ENCODE results near the gene TRAF6.
"Not testable (repeated sequence)": the region's sequence is repeated elsewhere in the genome, so short reads cannot be mapped to it uniquely, and the experiment has no call there.

The TRAF6 gene

DNA sequence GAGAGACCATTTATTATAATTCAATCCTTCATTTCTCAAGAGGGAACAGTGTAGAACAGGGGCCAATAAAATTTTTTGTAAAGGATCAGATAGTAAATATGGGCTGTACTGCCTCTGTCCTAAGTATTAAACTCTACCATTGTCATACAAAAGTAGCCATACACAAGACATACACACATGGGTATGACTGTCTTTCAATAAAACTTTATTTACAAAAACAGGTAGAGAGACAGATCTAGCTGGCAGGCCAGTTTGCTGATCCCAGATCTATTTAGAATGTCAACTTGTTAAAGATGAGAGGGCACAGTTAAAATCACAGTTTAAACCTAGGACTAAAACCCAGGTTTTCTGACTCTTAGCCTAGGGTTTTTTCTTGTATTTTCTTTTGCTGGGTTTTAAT lies 16.7 kb downstream of the TRAF6 start:
- no peak for DNase-seq (ENCODE audit: low read depth in 1 of 2, low spot score in 1 of 2)

DNA sequence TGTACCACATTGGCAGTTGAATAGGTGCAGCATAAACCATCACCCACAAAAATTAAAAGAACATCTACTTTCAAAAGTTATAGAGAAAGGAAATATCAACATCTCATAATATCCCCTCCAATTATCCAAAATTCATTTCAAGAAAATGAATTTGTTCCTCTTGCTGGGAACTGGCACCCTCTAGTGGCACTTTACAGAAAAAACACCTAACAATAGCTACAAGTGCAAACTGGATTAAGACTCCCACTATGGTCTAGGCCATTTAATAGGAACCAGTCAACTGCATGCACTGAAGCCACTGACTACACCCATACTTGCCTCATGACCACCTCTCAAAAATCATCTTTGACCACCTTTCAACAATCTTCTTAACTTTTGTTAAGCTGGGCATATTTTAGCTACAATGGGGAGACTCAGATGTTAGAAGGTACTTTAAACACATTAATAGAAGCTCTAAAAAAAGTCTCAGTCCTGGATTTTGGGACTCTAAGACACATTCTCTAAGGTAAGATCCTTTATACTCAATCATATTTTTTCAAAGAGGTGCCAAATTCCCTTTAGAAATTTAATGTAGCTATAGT lies 17.3 kb downstream of the TRAF6 start:
- DNase-seq (ENCODE audit: low read depth in 1 of 2, low spot score in 1 of 2): no peak

- DNase-seq (ENCODE audit: low read depth in 1 of 2, low spot score in 1 of 2): no peak
Observed at GRCh38 chr11:36490026-36490806, 19.9 kb downstream of the TRAF6 start.

DNA sequence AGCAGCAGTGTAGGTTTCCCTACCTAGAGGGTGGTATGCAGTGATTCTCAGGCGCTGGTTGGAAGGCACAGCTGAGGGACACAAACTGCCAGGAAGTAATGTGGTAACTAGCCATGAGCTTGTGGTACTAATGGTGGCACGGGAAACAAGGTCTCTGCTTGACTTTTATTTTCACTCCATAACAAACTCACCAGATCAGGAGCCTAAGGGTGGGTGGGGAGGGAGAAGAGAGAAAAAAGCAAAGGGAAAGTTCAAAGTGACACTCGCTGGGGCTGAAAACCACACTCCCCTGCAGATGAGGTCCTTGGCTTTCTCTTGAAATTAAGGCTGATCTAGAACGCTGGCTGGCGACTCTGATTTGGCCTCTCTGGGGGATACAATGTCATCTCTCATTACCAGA lies 22.0 kb downstream of the TRAF6 start:
- no peak for DNase-seq (ENCODE audit: low read depth in 1 of 2, low spot score in 1 of 2)

- DNase-seq (ENCODE audit: low read depth in 1 of 2, low spot score in 1 of 2): no peak
Observed at GRCh38 chr11:36487619-36488018, 22.5 kb downstream of the TRAF6 start.

DNA sequence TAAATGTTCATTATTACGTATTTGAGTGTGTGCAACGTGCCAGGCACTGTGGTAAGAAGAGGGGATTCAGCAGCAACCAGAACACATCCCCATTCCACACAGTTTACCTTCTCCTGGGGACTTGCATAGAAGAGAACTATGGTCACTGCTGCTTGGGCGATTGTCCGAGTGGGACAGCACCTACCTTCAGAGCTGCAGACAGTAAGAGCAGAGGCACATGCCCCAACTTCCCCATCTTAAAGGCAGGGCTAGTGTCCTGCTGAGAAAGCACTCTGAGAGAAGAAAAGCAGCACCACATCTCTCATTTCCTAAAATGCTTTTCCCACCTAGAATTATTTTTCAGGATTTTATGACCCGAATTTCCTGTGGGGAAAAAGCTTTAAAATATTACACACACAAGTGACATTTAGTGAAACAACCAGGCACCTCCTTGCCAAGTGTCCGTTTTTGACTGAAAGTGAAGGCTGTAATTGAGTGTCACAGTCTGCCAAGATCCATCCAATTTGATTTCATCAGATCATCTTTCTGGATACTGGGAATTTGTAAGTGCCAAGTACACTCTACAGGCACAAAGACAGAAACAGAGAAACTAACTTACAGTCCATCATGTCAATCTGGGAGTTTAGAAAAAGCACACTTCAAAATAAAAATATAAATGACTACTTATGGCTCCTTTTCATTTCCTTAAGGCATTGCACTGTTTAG lies 24.6 kb downstream of the TRAF6 start:
- no peak for DNase-seq (ENCODE audit: low read depth in 1 of 2, low spot score in 1 of 2)

DNA sequence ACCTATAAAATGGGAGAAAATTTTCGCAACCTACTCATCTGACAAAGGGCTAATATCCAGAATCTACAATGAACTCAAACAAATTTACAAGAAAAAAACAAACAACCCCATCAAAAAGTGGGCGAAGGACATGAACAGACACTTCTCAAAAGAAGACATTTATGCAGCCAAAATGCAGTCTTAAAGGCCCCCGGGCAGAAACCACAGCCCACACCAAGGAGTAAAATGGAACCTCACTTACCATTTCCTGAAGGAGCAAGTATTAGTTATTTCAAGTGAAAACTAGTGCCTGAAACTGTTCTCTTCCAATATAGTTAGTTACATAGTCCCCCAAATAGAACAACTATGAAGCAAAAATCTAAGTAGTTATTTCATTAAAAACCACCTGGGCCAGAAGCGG lies 27.0 kb downstream of the TRAF6 start:
- DNase-seq (ENCODE audit: low read depth in 1 of 2, low spot score in 1 of 2): not testable (repeated sequence)

DNA sequence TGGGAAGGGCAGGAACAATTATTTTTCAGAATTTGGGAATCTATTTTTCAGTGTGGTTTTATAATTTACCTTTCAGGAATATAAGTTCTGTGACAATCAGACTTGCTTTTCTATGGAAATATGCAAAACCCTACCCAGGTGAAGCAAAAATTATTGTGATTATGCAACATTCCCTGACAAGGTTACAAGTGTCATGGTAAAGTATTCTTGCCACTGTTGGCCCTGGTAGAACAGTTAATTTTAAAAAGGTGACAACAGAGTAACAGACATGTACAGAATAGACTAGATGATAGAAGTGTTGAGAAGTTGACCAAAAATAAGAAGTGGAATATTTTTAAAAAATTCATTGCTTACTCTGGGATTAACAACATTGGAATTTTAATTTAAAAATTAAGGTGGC lies 29.2 kb downstream of the TRAF6 start:
- DNase-seq (ENCODE audit: low read depth in 1 of 2, low spot score in 1 of 2): no peak

GRCh38 chr11:36478700-36479329 lies 31.3 kb downstream of the TRAF6 start:
- DNase-seq (ENCODE audit: low read depth in 1 of 2, low spot score in 1 of 2): no peak

- DNase-seq (ENCODE audit: low read depth in 1 of 2, low spot score in 1 of 2): no peak
Observed at GRCh38 chr11:36475192-36475591, 34.9 kb downstream of the TRAF6 start.

DNA sequence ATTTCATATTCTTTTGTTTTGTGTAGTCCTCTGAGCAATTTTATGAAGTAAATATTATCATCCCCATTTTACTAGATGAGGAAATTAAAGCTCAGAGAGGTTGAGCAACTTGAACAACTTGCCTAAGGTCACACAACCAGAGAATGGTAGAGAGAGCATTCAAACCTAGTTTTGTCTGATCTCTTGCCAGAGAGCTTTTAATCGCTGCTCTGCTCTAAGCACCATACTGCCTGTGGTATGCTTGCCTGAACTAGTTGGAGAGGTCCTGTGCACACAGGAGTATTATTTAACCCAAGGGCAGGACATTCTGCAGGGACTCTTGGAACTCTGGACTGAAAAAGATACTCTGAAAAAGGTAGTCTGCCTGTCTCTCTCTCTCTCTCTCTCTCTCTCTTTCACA lies 38.5 kb downstream of the TRAF6 start:
- DNase-seq (ENCODE audit: low read depth in 1 of 2, low spot score in 1 of 2): no peak

GRCh38 chr11:36469881-36470802 lies 39.9 kb downstream of the TRAF6 start:
- DNase-seq (ENCODE audit: low read depth in 1 of 2, low spot score in 1 of 2): no peak

DNA sequence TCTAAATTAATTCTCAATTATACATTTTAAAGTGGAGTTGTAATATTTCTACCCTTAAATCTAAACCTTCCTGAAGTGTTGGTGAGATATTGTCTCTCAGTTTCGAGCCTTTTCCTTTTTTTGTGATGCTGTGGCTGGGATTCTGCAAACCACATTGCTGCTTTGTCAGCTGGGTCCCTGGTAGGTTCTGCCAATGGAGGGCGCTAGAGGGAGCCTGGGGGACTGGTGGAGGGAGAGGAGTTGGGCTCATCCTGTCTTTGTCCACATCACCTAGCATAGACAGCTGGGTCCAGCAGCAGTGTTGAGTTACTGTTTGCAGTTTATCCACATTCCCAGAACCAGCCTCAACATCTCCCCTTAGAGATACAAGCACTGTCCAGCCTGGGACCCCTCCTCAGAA lies 41.0 kb downstream of the TRAF6 start:
- no peak for DNase-seq (ENCODE audit: low read depth in 1 of 2, low spot score in 1 of 2)

DNA sequence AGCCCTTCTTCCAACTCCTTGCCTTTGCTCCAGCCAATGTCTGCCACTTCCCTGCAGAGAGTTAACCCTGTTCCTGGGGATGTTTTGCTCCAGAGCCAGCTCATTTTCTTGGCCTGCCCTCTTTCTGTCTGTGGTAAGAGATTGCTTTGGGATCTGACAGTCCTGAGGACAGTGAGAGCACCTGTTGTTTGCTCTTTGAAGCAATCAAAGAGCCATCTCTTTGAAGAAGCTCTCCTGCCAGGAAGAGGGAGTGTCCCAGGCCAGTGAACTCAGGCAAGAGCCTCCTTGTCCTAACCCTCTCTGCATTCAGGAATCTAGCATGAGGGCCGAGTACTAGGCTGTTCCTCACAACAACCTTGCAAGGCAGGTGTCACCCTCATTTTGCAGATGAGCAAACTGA lies 42.2 kb downstream of the TRAF6 start:
- no peak for DNase-seq (ENCODE audit: low read depth in 1 of 2, low spot score in 1 of 2)

DNA sequence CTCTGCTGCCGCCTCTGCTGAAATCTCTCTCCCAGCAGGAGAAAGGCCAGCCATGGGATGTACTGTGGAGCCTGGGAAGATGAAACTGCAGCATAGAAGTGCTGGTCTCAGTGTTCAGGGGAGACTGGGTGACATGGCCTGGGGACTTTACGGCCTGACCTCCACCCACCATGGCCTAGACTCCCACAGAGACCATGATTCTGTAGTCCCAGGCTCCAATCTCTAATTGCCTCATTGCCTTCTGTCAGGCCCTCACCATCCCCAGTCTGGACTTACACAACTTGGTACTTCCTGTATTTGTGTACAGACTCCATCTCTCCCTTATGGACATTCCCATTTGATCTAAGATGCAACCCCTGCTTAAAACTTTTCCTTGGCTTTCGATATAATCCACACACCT lies 43.1 kb downstream of the TRAF6 start:
- no peak for DNase-seq (ENCODE audit: low read depth in 1 of 2, low spot score in 1 of 2)

DNA sequence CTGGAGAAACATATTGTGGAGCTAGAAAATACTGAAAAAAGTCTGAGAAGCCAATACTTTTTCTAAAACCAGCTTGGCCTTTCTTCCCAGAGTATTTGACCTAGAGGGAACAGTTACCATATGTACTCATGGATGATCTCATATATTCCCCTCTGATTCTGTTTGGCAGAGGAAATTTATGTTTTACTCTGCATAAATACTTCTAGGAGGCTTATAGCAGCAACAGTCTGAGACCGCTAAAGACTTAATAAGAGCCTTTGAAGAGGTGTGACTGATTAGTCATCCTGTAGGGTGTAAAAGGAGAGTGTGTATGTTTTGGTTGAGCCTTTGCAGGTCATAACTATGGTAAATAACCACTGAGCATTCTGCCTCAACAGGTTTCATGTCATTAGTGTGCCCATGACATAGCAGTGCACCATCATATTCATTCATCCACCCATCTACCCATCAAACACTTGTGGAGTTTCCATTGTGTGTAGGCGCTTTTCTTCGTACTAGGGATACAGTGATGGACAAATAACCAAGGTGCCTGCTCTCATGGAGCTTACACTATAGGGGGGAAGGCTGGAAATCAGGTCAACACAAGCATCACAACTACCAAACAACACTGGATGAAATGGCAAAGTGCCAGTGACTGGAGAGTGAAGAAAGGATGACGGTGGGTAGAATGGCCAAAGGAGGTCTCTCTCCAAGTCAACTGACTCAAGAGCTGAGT lies 44.5 kb downstream of the TRAF6 start:
- DNase-seq (ENCODE audit: low read depth in 1 of 2, low spot score in 1 of 2): no peak

DNA sequence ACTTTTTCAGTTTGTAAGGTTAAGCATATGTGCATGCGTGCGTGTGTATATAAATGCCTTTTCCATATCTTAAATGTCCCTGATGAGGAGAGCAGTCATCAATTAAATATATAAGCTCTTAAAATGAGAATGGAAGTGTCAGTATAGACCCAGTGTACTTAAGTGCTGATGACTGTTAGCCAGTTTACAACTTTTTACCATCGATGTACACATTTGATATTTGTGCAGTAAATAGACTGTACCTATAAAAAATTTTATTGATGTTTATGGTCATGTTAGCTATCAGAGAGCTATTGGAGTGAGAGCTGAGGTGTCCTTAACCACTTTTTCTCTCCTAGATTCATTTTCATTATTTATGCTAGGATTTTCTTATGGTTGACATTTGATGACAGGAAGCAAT lies 45.4 kb downstream of the TRAF6 start:
- no peak for DNase-seq (ENCODE audit: low read depth in 1 of 2, low spot score in 1 of 2)

- no peak for DNase-seq (ENCODE audit: low read depth in 1 of 2, low spot score in 1 of 2)
Observed at GRCh38 chr11:36463781-36464180, 46.3 kb downstream of the TRAF6 start.

DNA sequence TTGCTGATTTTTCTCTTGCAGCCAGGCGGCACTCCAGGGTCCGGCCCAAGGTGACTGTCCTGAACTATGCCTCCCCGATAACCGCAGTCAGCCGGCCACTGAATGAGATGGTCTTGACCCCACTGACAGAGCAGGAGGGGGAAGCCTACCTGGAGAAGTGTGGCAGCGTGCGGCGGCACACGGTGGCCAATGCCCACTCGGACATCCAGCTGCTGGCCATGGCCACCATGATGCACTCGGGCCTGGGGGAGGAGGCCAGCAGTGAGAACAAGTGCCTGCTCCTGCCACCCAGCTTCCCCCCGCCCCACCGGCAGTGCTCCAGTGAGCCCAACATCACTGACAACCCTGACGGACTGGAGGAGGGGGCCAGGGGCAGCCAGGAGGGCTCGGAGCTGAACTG lies 47.8 kb downstream of the TRAF6 start:
- DNase-seq (ENCODE audit: low read depth in 1 of 2, low spot score in 1 of 2): no peak

DNA sequence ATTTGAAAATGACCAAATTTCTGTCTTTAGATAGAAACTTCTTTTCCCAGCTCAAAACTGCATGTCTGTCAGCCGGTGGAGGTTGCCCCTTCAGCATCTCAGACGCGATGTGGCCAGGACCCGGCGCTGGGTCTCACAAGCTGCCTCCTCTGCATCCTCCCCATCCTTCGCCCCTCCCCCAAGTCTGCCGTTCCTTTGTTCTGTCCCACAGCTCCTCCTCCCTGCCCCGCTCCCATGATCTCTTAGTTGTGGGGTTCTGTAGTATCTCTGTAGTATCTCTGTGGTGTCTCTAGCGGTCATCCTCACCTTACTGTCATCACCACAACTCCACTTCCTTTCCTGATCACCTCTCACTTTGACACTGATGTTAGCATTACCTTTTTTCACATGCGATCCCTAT lies 49.9 kb downstream of the TRAF6 start:
- no peak for DNase-seq (ENCODE audit: low read depth in 1 of 2, low spot score in 1 of 2)
